HCT116 (cell line): Measurements from ENCODE around the gene FAM171A2. TPM values are rescaled to one million over a fixed set of nuclear protein-coding genes. Genes with fewer than 3 reads are reported as not detected.

Source experiments
- ATAC-seq: fragments of 200-7000 bp; cut with Tn5 transposase; 2 replicates; pipeline ENCODE4 v1.9.1; 2020; ENCODE audit warnings: mild to moderate bottlenecking, moderate library complexity
- BruUV-seq: library from RNA; stranded (reverse); fragments of 400-500 nt; replicated peaks from 2 replicates; lab custom pipeline; 2021; lab: Mats Ljungman, UMichigan
- CTCF ChIA-PET: fragments of 300-600 bp; sonication (Branson Sonifier 250); formaldehyde crosslinking; loops from one replicate; lab custom pipeline; 2021; ENCODE audit warnings: antibody characterized with exemption; lab: Charles Lee
- POLR2A ChIA-PET: fragments of 300-600, 350-600 bp; sonication (Branson Sonifier 250); formaldehyde crosslinking; loops from one replicate; lab custom pipeline; 2021; ENCODE audit warnings: antibody characterized with exemption; lab: Charles Lee
- RAD21 ChIA-PET, 2 experiments: fragments of 300-600 bp; sonication (Branson Sonifier 250); formaldehyde crosslinking; loops; one replicate each; lab custom pipeline; 2023; ENCODE audit warnings: low total read pairs in 2 of 2; ENCODE audit not compliant: uncharacterized antibody in 2 of 2, unreplicated experiment in 2 of 2, low non-redundant PET in 1 of 2; lab: Charles Lee
- DNase-seq: peaks from one replicate; pipeline ENCODE4 v3.0.0-alpha.2; 2010; ENCODE audit warnings: low read depth, low spot score
- H2AFZ ChIP-seq: fragments of 200-600 bp; shearing (Covaris generic), sonication (generic); 2 replicates; pipeline ENCODE4 v1.6.1; 2017; ENCODE audit warnings: low read depth, mixed run types, mixed read lengths, antibody characterized with exemption, low read length; ENCODE audit not compliant: poor library complexity, severe bottlenecking
- H3K27ac ChIP-seq: 2 replicates; pipeline ENCODE4 v1.5.1; 2012; ENCODE audit warnings: low read depth, low read length
- H3K27me3 ChIP-seq: fragments of 200-600 bp; sonication (generic); 2 replicates; pipeline ENCODE4 v1.6.1; 2016; ENCODE audit warnings: mixed run types, low read length, mixed read lengths; ENCODE audit not compliant: insufficient read depth
- H3K36me3 ChIP-seq, 2 experiments: fragments of 200-500 bp in 1 of 2; fragments of 200-600 bp in 1 of 2; sonication (Bioruptor generic) in 1 of 2; sonication (generic) in 1 of 2; 2 replicates each; pipeline versions ENCODE4 v1.5.1 to v1.6.1; 2014 to 2016; ENCODE audit warnings: low read length in 2 of 2, inconsistent platforms in 1 of 2, mixed read lengths in 1 of 2, mixed run types in 1 of 2; ENCODE audit not compliant: insufficient read depth in 2 of 2, control insufficient read depth in 1 of 2
- H3K4me1 ChIP-seq, 2 experiments: fragments of 200-600 bp in 1 of 2; sonication (generic) in 1 of 2; 2 replicates each; pipeline versions ENCODE4 v1.5.1 to v1.6.1; 2012 to 2017; ENCODE audit warnings: low read length in 2 of 2, inconsistent platforms in 1 of 2, mild to moderate bottlenecking in 1 of 2, mixed read lengths in 1 of 2, mixed run types in 1 of 2, moderate library complexity in 1 of 2; ENCODE audit not compliant: insufficient read depth in 2 of 2, control insufficient read depth in 1 of 2
- H3K4me2 ChIP-seq: fragments of 200-600 bp; sonication (generic); 2 replicates; pipeline ENCODE4 v1.6.1; 2017; ENCODE audit warnings: mixed run types, low read length, mixed read lengths
- H3K4me3 ChIP-seq, 2 experiments: fragments of 200-600 bp in 1 of 2; sonication (generic) in 1 of 2; replicated peaks in 1 of 2; 2 replicates each; pipeline ENCODE4 v1.5.1; 2011 to 2016; ENCODE audit warnings: low read length in 2 of 2, control low read depth in 1 of 2, low read depth in 1 of 2, mild to moderate bottlenecking in 1 of 2, mixed read lengths in 1 of 2, mixed run types in 1 of 2
- H3K79me2 ChIP-seq: fragments of 200-600 bp; sonication (generic); 2 replicates; pipeline ENCODE4 v1.6.1; 2017; ENCODE audit warnings: mild to moderate bottlenecking, mixed run types, low read length, moderate library complexity, mixed read lengths; ENCODE audit not compliant: insufficient read depth
- H3K9ac ChIP-seq: fragments of 200-600 bp; sonication (generic); 2 replicates; pipeline ENCODE4 v1.6.1; 2016; ENCODE audit warnings: low read length, mixed read lengths
- H3K9me2 ChIP-seq: fragments of 200-600 bp; sonication (generic), shearing (Covaris generic); 2 replicates; pipeline ENCODE4 v1.6.1; 2017; ENCODE audit warnings: mixed run types, mild to moderate bottlenecking, moderate library complexity; ENCODE audit not compliant: insufficient read depth
- H3K9me3 ChIP-seq, 2 experiments: fragments of 200-500 bp in 1 of 2; fragments of 200-600 bp in 1 of 2; sonication (Bioruptor generic) in 1 of 2; sonication (generic) in 1 of 2; 2 replicates each; pipeline ENCODE4 v1.6.1; 2014 to 2017; ENCODE audit warnings: low read length in 2 of 2, mixed read lengths in 2 of 2, inconsistent platforms in 1 of 2, low read depth in 1 of 2, mild to moderate bottlenecking in 1 of 2, mixed run types in 1 of 2, moderate library complexity in 1 of 2; ENCODE audit not compliant: control insufficient read depth in 1 of 2, insufficient read depth in 1 of 2
- H4K20me1 ChIP-seq: fragments of 200-600 bp; sonication (generic), shearing (Covaris generic); 2 replicates; pipeline ENCODE4 v1.6.1; 2017; ENCODE audit warnings: mixed run types, mild to moderate bottlenecking, moderate library complexity; ENCODE audit not compliant: insufficient read depth
- CBX3 ChIP-seq: IDR thresholded peaks from 2 replicates; pipeline ENCODE4 v1.6.1; 2012; ENCODE audit warnings: low read depth
- CEBPB ChIP-seq: IDR thresholded peaks from 2 replicates; pipeline ENCODE4 v1.6.1; 2012; ENCODE audit warnings: low read depth
- EGR1 ChIP-seq: IDR thresholded peaks from 2 replicates; pipeline ENCODE4 v1.6.1; 2012; ENCODE audit warnings: low read depth
- EZH2 ChIP-seq: fragments of 200-600 bp; sonication (generic); IDR thresholded peaks from 2 replicates; pipeline ENCODE4 v1.6.1; 2017; ENCODE audit warnings: antibody characterized with exemption, mixed run types
- EZH2phosphoT487 ChIP-seq: fragments of 200-600 bp; IDR thresholded peaks from 2 replicates; pipeline ENCODE4 v1.6.1; 2018; ENCODE audit warnings: antibody characterized with exemption, borderline replicate concordance
- POLR2AphosphoS5 ChIP-seq: IDR thresholded peaks from 2 replicates; pipeline ENCODE4 v1.6.1; 2011; ENCODE audit warnings: mild to moderate bottlenecking, low read depth, low read length, moderate library complexity
- RAD21 ChIP-seq: IDR thresholded peaks from 2 replicates; pipeline ENCODE4 v1.6.1; 2012; ENCODE audit warnings: low read depth, mild to moderate bottlenecking
- SIN3A ChIP-seq: IDR thresholded peaks from 2 replicates; pipeline ENCODE4 v1.6.1; 2012; ENCODE audit warnings: low read depth
- SP1 ChIP-seq: IDR thresholded peaks from 2 replicates; pipeline ENCODE4 v1.6.1; 2012; ENCODE audit warnings: low read depth
- SRF ChIP-seq: IDR thresholded peaks from 2 replicates; pipeline ENCODE4 v1.6.1; 2012; ENCODE audit warnings: low read depth
- TCF7L2 ChIP-seq: IDR thresholded peaks from 2 replicates; pipeline ENCODE4 v1.7.0; 2011; ENCODE audit warnings: borderline replicate concordance, inconsistent platforms; ENCODE audit not compliant: insufficient read depth, insufficient read length; ENCODE audit errors: extremely low read depth
- YY1 ChIP-seq: IDR thresholded peaks from 2 replicates; pipeline ENCODE4 v1.6.1; 2011; ENCODE audit warnings: low read length, low read depth, moderate library complexity, mild to moderate bottlenecking; ENCODE audit not compliant: insufficient replicate concordance; ENCODE audit errors: extremely low read depth
- ZNF274 ChIP-seq: fragments of 200-500 bp; sonication (Bioruptor generic); IDR thresholded peaks from 2 replicates; pipeline ENCODE4 v1.6.1; 2014; ENCODE audit warnings: mild to moderate bottlenecking, low read depth, low read length, inconsistent platforms
- intact Hi-C: fragments of 100-400 bp; cut with micrococcal nuclease; formaldehyde crosslinking; loops from 2 replicates; pipeline ENCODE4 v1.10.0; 2022
- total RNA-seq: library from RNA; stranded (reverse); gene quantifications from one replicate; pipeline ENCODE4 v1.2.1, GENCODE V29; 2021; ENCODE audit not compliant: unreplicated experiment
- TF ChIP-seq, protein P1 (sequence below): IDR thresholded peaks from 2 replicates; pipeline ENCODE4 v1.6.1; 2011; ENCODE audit warnings: mild to moderate bottlenecking, low read length, moderate library complexity; ENCODE audit not compliant: insufficient replicate concordance; ENCODE audit errors: extremely low read depth
- TF ChIP-seq, protein P2 (sequence below): IDR thresholded peaks from 2 replicates; pipeline ENCODE4 v1.6.1; 2012; ENCODE audit warnings: low read depth
- TF ChIP-seq, protein P3 (sequence below), 3 experiments: fragments of 200-600 bp in 1 of 3; sonication (generic) in 1 of 3; IDR thresholded peaks in 2 of 3; conservative IDR thresholded peaks in 1 of 3; 2 replicates each; pipeline ENCODE4 v1.5.1; 2012 to 2017; ENCODE audit warnings: low read depth in 2 of 3, low read length in 2 of 3, antibody characterized with exemption in 1 of 3, borderline replicate concordance in 1 of 3, control low read depth in 1 of 3, mild to moderate bottlenecking in 1 of 3, mixed read lengths in 1 of 3, mixed run types in 1 of 3, moderate library complexity in 1 of 3; ENCODE audit not compliant: insufficient read depth in 1 of 3

FAM171A2 gene
- total RNA-seq, 1 experiment from 2014 or later, result 18.0 TPM

DNA sequence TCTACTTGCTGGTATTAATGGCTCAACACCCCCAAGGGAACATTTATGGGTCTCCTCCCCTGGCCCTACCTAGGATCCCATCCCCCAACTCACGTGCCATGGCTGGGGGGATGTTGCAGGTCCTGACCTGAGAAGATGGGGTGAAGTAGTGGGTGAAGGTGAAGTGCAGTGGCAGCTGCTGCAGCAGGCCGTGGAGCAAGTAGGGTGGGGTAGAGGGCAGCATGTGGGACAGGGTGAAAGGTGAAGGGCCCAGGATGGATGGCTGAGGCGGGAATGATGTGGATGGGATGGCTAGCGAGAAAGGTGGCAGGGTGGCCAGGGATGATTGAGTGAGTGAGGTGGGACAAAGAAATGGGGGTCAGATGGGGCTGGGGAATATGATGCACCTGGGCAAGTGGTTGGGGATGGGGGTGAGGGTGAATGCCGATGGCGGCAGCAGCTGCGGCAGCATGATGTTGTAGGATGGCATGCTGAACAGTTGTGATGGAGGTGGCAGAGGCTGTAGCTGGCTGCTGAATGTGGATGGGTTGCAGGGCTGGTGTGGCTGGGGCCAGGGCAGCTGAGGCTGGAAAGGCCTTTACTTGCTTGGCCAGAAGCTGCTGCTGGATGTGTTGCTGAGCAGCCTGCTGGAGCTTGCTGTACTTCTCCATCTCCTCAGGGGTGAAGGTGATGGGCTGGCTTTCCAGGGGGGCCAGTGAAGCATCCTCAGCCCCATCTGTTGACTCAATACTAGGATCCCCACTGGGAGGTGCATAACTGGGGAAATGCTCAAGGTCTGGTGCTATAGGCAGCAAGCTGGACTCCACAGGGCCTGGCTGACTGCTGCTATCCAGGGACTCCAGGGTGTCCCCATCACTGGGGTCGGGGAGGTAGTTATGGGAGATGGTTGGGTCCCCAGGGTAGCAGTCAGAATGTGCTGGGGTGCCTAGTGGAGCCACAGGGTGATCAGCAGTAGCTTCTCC is 34.1 kb upstream of the FAM171A2 start:
- no peak overlapping the region for H3K27ac ChIP-seq
- DNase-seq (no peak), ATAC-seq (no peak)
- H3K4me2 ChIP-seq, result no peak overlapping the region
- no peaks in the 10 kb centered on the region for H4K20me1 ChIP-seq
- ChIA-PET RAD21 (no interaction called here), CTCF (interaction anchor here (0.8 kb wide), 1 partner anchor 126 kb away, joined by 4 read pairs; no protein-coding TSS in a partner anchor), POLR2A (no interaction called here)
- TF ChIP-seq EGR1 (no peak), EZH2phosphoT487 (no peak), SRF (no peak), RAD21 (no peak), ZNF274 (no peak), TCF7L2 (no peak), YY1 (no peak), SIN3A (no peak), CBX3 (no peak), POLR2AphosphoS5 (no peak), EZH2 (no peak), CEBPB (no peak), SP1 (no peak)
- TF ChIP-seq, protein P1, sequence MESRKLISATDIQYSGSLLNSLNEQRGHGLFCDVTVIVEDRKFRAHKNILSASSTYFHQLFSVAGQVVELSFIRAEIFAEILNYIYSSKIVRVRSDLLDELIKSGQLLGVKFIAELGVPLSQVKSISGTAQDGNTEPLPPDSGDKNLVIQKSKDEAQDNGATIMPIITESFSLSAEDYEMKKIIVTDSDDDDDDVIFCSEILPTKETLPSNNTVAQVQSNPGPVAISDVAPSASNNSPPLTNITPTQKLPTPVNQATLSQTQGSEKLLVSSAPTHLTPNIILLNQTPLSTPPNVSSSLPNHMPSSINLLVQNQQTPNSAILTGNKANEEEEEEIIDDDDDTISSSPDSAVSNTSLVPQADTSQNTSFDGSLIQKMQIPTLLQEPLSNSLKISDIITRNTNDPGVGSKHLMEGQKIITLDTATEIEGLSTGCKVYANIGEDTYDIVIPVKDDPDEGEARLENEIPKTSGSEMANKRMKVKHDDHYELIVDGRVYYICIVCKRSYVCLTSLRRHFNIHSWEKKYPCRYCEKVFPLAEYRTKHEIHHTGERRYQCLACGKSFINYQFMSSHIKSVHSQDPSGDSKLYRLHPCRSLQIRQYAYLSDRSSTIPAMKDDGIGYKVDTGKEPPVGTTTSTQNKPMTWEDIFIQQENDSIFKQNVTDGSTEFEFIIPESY, result no peak
- TF ChIP-seq, protein P2, sequence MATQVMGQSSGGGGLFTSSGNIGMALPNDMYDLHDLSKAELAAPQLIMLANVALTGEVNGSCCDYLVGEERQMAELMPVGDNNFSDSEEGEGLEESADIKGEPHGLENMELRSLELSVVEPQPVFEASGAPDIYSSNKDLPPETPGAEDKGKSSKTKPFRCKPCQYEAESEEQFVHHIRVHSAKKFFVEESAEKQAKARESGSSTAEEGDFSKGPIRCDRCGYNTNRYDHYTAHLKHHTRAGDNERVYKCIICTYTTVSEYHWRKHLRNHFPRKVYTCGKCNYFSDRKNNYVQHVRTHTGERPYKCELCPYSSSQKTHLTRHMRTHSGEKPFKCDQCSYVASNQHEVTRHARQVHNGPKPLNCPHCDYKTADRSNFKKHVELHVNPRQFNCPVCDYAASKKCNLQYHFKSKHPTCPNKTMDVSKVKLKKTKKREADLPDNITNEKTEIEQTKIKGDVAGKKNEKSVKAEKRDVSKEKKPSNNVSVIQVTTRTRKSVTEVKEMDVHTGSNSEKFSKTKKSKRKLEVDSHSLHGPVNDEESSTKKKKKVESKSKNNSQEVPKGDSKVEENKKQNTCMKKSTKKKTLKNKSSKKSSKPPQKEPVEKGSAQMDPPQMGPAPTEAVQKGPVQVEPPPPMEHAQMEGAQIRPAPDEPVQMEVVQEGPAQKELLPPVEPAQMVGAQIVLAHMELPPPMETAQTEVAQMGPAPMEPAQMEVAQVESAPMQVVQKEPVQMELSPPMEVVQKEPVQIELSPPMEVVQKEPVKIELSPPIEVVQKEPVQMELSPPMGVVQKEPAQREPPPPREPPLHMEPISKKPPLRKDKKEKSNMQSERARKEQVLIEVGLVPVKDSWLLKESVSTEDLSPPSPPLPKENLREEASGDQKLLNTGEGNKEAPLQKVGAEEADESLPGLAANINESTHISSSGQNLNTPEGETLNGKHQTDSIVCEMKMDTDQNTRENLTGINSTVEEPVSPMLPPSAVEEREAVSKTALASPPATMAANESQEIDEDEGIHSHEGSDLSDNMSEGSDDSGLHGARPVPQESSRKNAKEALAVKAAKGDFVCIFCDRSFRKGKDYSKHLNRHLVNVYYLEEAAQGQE, result no peak
- TF ChIP-seq, protein P3, sequence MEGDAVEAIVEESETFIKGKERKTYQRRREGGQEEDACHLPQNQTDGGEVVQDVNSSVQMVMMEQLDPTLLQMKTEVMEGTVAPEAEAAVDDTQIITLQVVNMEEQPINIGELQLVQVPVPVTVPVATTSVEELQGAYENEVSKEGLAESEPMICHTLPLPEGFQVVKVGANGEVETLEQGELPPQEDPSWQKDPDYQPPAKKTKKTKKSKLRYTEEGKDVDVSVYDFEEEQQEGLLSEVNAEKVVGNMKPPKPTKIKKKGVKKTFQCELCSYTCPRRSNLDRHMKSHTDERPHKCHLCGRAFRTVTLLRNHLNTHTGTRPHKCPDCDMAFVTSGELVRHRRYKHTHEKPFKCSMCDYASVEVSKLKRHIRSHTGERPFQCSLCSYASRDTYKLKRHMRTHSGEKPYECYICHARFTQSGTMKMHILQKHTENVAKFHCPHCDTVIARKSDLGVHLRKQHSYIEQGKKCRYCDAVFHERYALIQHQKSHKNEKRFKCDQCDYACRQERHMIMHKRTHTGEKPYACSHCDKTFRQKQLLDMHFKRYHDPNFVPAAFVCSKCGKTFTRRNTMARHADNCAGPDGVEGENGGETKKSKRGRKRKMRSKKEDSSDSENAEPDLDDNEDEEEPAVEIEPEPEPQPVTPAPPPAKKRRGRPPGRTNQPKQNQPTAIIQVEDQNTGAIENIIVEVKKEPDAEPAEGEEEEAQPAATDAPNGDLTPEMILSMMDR (IDR thresholded peaks at IDR 0.05 in 2 of 3, conservative IDR thresholded peaks at IDR 0.05 in 1 of 3; ENCODE audit: borderline replicate concordance in 1 of 3, insufficient read depth in 1 of 3, low read depth in 2 of 3, low read length in 2 of 3), result no peak
- H3K9me2 ChIP-seq, result no peaks in the 10 kb centered on the region
- no peak overlapping the region for H3K9ac ChIP-seq
- intact Hi-C loops, result no loop called here
- peaks cover 15 to 21% of the 10 kb centered on the region in 2 experiments; a peak in 3 of 4 replicates for H3K36me3 ChIP-seq
- no peaks in the 10 kb centered on the region for H3K27me3 ChIP-seq
- H3K4me1 ChIP-seq, result no peaks in the 10 kb centered on the region
- no TSS peak for BruUV-seq
- H2AFZ ChIP-seq, result no peak overlapping the region
- no peaks in the 10 kb centered on the region for H3K9me3 ChIP-seq
- H3K4me3 ChIP-seq, result no peak overlapping the region
- H3K79me2 ChIP-seq, result no peaks in the 10 kb centered on the region
